Panc1 (cell line): Measurements from ENCODE around the gene EML6. TPM values are rescaled to one million over a fixed set of nuclear protein-coding genes. Genes with fewer than 3 reads are reported as not detected.
A peak's percentile ranks its signal among the peaks of the same experiment; 100 is the strongest.

Experiments used
- ATAC-seq: fragments of 200-7000 bp; cut with Tn5 transposase; 2 replicates; pipeline ENCODE4 v1.9.1; 2020; ENCODE audit warnings: mild to moderate bottlenecking, moderate library complexity
- BruUV-seq: library from RNA; stranded (reverse); fragments of 400-500 nt; replicated peaks from 2 replicates; lab custom pipeline; 2021; lab: Mats Ljungman, UMichigan
- CTCF ChIA-PET: fragments of 300-600 bp; sonication (Branson Sonifier 250); formaldehyde crosslinking; loops from one replicate; lab custom pipeline; 2022; ENCODE audit warnings: antibody characterized with exemption; lab: Charles Lee
- POLR2A ChIA-PET: fragments of 300-600 bp; sonication (Branson Sonifier 250); formaldehyde crosslinking; loops from one replicate; lab custom pipeline; 2022; ENCODE audit warnings: antibody characterized with exemption; lab: Charles Lee
- DNase-seq: peaks from one replicate; pipeline ENCODE4 v3.0.0-alpha.2; 2010; ENCODE audit warnings: low read depth, low spot score
- H3K27ac ChIP-seq: 2 replicates; pipeline ENCODE4 v1.5.1; 2011; ENCODE audit warnings: mild to moderate bottlenecking, low read length, inconsistent platforms
- H3K27me3 ChIP-seq: fragments of 200-500 bp; sonication (Bioruptor generic); 2 replicates; pipeline ENCODE4 v1.6.0; 2014; ENCODE audit warnings: low read length, inconsistent platforms; ENCODE audit not compliant: control insufficient read depth, insufficient read depth
- H3K36me3 ChIP-seq: fragments of 200-500 bp; sonication (Bioruptor generic); 2 replicates; pipeline ENCODE4 v1.5.1; 2014; ENCODE audit warnings: inconsistent platforms, mild to moderate bottlenecking, low read length, moderate library complexity; ENCODE audit not compliant: control insufficient read depth, insufficient read depth
- H3K4me1 ChIP-seq: 2 replicates; pipeline ENCODE4 v1.5.1; 2011; ENCODE audit warnings: inconsistent platforms, mild to moderate bottlenecking, low read length, moderate library complexity; ENCODE audit not compliant: control insufficient read depth, insufficient read depth
- H3K4me3 ChIP-seq, 2 experiments: 2 replicates each; pipeline ENCODE4 v1.5.1; 2011 to 2012; ENCODE audit warnings: low read depth in 2 of 2, low read length in 2 of 2, mild to moderate bottlenecking in 2 of 2, inconsistent platforms in 1 of 2, moderate library complexity in 1 of 2
- H3K9me3 ChIP-seq: fragments of 200-500 bp; sonication (Bioruptor generic); 2 replicates; pipeline ENCODE4 v1.5.1; 2014; ENCODE audit warnings: low read depth, mild to moderate bottlenecking, inconsistent platforms, low read length, moderate library complexity; ENCODE audit not compliant: control insufficient read depth, insufficient read depth
- POLR2AphosphoS5 ChIP-seq: IDR thresholded peaks from 2 replicates; pipeline ENCODE4 v1.6.1; 2012; ENCODE audit warnings: mild to moderate bottlenecking, low read depth, low read length, moderate library complexity
- SIN3A ChIP-seq: IDR thresholded peaks from 2 replicates; pipeline ENCODE4 v1.6.1; 2012; ENCODE audit warnings: low read depth, mild to moderate bottlenecking, low read length, moderate library complexity, borderline replicate concordance; ENCODE audit not compliant: insufficient read depth
- TCF7L2 ChIP-seq: IDR thresholded peaks from 2 replicates; pipeline ENCODE4 v1.6.1; 2011; ENCODE audit warnings: mild to moderate bottlenecking, low read depth, low read length, inconsistent platforms
- in situ Hi-C: cut with HindIII; loops from 2 replicates; pipeline ENCODE4 v1.10.0; 2016; ENCODE audit warnings: low sequenced_read_pairs, low pct_unique_long_range_greater_than_20kb
- intact Hi-C: fragments of 100-400 bp; cut with micrococcal nuclease; formaldehyde crosslinking; loops from one replicate; pipeline ENCODE4 v1.10.0; 2022; ENCODE audit not compliant: unreplicated experiment
- total RNA-seq: library from RNA; stranded (reverse); gene quantifications from one replicate; pipeline ENCODE4 v1.2.1, GENCODE V29; 2021; ENCODE audit not compliant: unreplicated experiment
- TF ChIP-seq, protein P1 (sequence below), 2 experiments: IDR thresholded peaks; 2 replicates each; pipeline ENCODE4 v1.6.1; 2011 to 2012; ENCODE audit warnings: low read depth in 2 of 2, control low read depth in 1 of 2, low read length in 1 of 2, mild to moderate bottlenecking in 1 of 2, moderate library complexity in 1 of 2; ENCODE audit not compliant: insufficient read depth in 1 of 2
- TF ChIP-seq, protein P2 (sequence below): fragments of 450-650 bp; IDR thresholded peaks from 2 replicates; pipeline ENCODE4 v1.5.1; 2017; ENCODE audit warnings: mild to moderate bottlenecking

The EML6 gene
- total RNA-seq, 1 experiment from 2014 or later = 6.3 TPM

DNA sequence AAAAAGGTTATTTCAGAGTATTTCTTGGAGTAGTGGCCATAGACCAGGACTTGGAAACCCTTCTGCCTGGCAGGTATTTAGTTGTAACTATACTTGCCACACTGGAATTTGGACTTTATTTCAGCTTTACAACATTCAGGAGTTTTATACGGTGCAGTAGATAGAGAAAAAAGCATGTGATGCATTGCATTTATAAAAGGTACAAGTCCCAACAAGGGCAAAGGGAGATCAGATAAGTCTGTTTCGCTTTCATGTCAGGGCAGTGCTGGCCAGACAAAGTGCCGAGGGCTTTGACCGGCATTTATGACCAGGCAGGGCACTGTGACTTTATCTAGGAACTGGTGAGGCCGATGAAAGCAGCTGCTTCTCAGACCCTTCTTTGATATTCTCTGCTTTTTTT is 181.4 kb downstream of the EML6 start:
- ChIA-PET POLR2A (interaction anchor here (1.4 to 1.5 kb wide), 2 partner anchors 51 to 145 kb away, joined by 4 to 5 read pairs; partner anchors contain the start of gene RTN4), CTCF (no interaction called here)
- BruUV-seq = no TSS peak
- DNase-seq = no peak
- intact Hi-C loops (loop anchor here (1.0 to 5.0 kb wide), 2 partner anchors 39 to 107 kb away; no protein-coding TSS in a partner anchor), in situ Hi-C loops (no loop called here)
- TF ChIP-seq, protein P1, sequence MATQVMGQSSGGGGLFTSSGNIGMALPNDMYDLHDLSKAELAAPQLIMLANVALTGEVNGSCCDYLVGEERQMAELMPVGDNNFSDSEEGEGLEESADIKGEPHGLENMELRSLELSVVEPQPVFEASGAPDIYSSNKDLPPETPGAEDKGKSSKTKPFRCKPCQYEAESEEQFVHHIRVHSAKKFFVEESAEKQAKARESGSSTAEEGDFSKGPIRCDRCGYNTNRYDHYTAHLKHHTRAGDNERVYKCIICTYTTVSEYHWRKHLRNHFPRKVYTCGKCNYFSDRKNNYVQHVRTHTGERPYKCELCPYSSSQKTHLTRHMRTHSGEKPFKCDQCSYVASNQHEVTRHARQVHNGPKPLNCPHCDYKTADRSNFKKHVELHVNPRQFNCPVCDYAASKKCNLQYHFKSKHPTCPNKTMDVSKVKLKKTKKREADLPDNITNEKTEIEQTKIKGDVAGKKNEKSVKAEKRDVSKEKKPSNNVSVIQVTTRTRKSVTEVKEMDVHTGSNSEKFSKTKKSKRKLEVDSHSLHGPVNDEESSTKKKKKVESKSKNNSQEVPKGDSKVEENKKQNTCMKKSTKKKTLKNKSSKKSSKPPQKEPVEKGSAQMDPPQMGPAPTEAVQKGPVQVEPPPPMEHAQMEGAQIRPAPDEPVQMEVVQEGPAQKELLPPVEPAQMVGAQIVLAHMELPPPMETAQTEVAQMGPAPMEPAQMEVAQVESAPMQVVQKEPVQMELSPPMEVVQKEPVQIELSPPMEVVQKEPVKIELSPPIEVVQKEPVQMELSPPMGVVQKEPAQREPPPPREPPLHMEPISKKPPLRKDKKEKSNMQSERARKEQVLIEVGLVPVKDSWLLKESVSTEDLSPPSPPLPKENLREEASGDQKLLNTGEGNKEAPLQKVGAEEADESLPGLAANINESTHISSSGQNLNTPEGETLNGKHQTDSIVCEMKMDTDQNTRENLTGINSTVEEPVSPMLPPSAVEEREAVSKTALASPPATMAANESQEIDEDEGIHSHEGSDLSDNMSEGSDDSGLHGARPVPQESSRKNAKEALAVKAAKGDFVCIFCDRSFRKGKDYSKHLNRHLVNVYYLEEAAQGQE (IDR thresholded peaks at IDR 0.05; ENCODE audit: insufficient read depth in 1 of 2, low read depth in 2 of 2, low read length in 1 of 2) = no peak
- TF ChIP-seq, protein P2, sequence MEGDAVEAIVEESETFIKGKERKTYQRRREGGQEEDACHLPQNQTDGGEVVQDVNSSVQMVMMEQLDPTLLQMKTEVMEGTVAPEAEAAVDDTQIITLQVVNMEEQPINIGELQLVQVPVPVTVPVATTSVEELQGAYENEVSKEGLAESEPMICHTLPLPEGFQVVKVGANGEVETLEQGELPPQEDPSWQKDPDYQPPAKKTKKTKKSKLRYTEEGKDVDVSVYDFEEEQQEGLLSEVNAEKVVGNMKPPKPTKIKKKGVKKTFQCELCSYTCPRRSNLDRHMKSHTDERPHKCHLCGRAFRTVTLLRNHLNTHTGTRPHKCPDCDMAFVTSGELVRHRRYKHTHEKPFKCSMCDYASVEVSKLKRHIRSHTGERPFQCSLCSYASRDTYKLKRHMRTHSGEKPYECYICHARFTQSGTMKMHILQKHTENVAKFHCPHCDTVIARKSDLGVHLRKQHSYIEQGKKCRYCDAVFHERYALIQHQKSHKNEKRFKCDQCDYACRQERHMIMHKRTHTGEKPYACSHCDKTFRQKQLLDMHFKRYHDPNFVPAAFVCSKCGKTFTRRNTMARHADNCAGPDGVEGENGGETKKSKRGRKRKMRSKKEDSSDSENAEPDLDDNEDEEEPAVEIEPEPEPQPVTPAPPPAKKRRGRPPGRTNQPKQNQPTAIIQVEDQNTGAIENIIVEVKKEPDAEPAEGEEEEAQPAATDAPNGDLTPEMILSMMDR = no peak
- TF ChIP-seq TCF7L2 (peak; percentile 90), SIN3A (no peak), POLR2AphosphoS5 (no peak)
- Histone ChIP-seq H3K36me3 (no peaks in the 10 kb centered on the region), H3K4me3 (peak overlapping the region in 1 of 2 experiments; percentile 17; a peak in 2 of 4 replicates), H3K27me3 (no peaks in the 10 kb centered on the region), H3K4me1 (peaks cover 40% of the 10 kb centered on the region), H3K9me3 (no peaks in the 10 kb centered on the region), H3K27ac (peak overlapping the region; percentile 94)
- ATAC-seq = no peak; the same call in 1 of the 2 replicates

GRCh38 chr2:54906716-54907115 is 183.3 kb downstream of the EML6 start:
- H3K4me3 ChIP-seq = no peak overlapping the region
- H3K4me1 ChIP-seq = peaks cover 37% of the 10 kb centered on the region
- DNase-seq (no peak), ATAC-seq (no peak)
- H3K27me3 ChIP-seq = no peaks in the 10 kb centered on the region
- intact Hi-C loops = no loop called here
- H3K9me3 ChIP-seq = no peaks in the 10 kb centered on the region
- POLR2A ChIA-PET = no interaction called here
- TF ChIP-seq TCF7L2 = peak; percentile 41; the same call in 1 of the 2 replicates
- TF ChIP-seq, protein P1 (IDR thresholded peaks at IDR 0.05; ENCODE audit: insufficient read depth in 1 of 2, low read depth in 2 of 2, low read length in 1 of 2) = no peak
- CTCF ChIA-PET = no interaction called here
- no peaks in the 10 kb centered on the region for H3K36me3 ChIP-seq
- in situ Hi-C loops = no loop called here
- peak overlapping the region; percentile 94 for H3K27ac ChIP-seq
- BruUV-seq = no TSS peak
